ENCODE results near the gene PDZRN4. TPM values are rescaled to one million over a fixed set of nuclear protein-coding genes. Genes with fewer than 3 reads are reported as not detected.

Gene PDZRN4
- total and polyA plus RNA-seq, 2 experiments from 2014 or later: 0.90 TPM; not detected in 1

- no peak for TF ChIP-seq CREB1 (CRISPR knock-in tag; IDR thresholded peaks at IDR 0.05; ENCODE audit: low read depth)
- TF ChIP-seq EZH2 (IDR thresholded peaks at IDR 0.05; ENCODE audit: low read depth, unreplicated experiment): no peak
- no peak for TF ChIP-seq ZNF114 (CRISPR knock-in tag; IDR thresholded peaks at IDR 0.05)
- TF ChIP-seq, protein P1, sequence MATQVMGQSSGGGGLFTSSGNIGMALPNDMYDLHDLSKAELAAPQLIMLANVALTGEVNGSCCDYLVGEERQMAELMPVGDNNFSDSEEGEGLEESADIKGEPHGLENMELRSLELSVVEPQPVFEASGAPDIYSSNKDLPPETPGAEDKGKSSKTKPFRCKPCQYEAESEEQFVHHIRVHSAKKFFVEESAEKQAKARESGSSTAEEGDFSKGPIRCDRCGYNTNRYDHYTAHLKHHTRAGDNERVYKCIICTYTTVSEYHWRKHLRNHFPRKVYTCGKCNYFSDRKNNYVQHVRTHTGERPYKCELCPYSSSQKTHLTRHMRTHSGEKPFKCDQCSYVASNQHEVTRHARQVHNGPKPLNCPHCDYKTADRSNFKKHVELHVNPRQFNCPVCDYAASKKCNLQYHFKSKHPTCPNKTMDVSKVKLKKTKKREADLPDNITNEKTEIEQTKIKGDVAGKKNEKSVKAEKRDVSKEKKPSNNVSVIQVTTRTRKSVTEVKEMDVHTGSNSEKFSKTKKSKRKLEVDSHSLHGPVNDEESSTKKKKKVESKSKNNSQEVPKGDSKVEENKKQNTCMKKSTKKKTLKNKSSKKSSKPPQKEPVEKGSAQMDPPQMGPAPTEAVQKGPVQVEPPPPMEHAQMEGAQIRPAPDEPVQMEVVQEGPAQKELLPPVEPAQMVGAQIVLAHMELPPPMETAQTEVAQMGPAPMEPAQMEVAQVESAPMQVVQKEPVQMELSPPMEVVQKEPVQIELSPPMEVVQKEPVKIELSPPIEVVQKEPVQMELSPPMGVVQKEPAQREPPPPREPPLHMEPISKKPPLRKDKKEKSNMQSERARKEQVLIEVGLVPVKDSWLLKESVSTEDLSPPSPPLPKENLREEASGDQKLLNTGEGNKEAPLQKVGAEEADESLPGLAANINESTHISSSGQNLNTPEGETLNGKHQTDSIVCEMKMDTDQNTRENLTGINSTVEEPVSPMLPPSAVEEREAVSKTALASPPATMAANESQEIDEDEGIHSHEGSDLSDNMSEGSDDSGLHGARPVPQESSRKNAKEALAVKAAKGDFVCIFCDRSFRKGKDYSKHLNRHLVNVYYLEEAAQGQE (IDR thresholded peaks at IDR 0.05; ENCODE audit: unreplicated experiment): no peak
- TF ChIP-seq, protein P2, sequence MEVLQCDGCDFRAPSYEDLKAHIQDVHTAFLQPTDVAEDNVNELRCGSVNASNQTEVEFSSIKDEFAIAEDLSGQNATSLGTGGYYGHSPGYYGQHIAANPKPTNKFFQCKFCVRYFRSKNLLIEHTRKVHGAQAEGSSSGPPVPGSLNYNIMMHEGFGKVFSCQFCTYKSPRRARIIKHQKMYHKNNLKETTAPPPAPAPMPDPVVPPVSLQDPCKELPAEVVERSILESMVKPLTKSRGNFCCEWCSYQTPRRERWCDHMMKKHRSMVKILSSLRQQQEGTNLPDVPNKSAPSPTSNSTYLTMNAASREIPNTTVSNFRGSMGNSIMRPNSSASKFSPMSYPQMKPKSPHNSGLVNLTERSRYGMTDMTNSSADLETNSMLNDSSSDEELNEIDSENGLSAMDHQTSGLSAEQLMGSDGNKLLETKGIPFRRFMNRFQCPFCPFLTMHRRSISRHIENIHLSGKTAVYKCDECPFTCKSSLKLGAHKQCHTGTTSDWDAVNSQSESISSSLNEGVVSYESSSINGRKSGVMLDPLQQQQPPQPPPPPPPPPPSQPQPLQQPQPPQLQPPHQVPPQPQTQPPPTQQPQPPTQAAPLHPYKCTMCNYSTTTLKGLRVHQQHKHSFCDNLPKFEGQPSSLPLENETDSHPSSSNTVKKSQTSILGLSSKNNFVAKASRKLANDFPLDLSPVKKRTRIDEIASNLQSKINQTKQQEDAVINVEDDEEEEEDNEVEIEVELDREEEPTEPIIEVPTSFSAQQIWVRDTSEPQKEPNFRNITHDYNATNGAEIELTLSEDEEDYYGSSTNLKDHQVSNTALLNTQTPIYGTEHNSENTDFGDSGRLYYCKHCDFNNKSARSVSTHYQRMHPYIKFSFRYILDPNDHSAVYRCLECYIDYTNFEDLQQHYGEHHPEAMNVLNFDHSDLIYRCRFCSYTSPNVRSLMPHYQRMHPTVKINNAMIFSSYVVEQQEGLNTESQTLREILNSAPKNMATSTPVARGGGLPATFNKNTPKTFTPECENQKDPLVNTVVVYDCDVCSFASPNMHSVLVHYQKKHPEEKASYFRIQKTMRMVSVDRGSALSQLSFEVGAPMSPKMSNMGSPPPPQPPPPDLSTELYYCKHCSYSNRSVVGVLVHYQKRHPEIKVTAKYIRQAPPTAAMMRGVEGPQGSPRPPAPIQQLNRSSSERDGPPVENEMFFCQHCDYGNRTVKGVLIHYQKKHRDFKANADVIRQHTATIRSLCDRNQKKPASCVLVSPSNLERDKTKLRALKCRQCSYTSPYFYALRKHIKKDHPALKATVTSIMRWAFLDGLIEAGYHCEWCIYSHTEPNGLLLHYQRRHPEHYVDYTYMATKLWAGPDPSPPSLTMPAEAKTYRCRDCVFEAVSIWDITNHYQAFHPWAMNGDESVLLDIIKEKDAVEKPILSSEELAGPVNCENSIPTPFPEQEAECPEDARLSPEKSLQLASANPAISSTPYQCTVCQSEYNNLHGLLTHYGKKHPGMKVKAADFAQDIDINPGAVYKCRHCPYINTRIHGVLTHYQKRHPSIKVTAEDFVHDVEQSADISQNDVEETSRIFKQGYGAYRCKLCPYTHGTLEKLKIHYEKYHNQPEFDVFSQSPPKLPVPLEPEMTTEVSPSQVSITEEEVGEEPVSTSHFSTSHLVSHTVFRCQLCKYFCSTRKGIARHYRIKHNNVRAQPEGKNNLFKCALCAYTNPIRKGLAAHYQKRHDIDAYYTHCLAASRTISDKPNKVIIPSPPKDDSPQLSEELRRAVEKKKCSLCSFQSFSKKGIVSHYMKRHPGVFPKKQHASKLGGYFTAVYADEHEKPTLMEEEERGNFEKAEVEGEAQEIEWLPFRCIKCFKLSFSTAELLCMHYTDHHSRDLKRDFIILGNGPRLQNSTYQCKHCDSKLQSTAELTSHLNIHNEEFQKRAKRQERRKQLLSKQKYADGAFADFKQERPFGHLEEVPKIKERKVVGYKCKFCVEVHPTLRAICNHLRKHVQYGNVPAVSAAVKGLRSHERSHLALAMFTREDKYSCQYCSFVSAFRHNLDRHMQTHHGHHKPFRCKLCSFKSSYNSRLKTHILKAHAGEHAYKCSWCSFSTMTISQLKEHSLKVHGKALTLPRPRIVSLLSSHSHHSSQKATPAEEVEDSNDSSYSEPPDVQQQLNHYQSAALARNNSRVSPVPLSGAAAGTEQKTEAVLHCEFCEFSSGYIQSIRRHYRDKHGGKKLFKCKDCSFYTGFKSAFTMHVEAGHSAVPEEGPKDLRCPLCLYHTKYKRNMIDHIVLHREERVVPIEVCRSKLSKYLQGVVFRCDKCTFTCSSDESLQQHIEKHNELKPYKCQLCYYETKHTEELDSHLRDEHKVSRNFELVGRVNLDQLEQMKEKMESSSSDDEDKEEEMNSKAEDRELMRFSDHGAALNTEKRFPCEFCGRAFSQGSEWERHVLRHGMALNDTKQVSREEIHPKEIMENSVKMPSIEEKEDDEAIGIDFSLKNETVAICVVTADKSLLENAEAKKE (CRISPR knock-in tag; IDR thresholded peaks at IDR 0.05): no peak
- TF ChIP-seq POLR2AphosphoS5 (IDR thresholded peaks at IDR 0.05; ENCODE audit: low read depth): no peak
- no peak for TF ChIP-seq JUNB (IDR thresholded peaks at IDR 0.05; ENCODE audit: unreplicated experiment)
- TF ChIP-seq, protein P3, sequence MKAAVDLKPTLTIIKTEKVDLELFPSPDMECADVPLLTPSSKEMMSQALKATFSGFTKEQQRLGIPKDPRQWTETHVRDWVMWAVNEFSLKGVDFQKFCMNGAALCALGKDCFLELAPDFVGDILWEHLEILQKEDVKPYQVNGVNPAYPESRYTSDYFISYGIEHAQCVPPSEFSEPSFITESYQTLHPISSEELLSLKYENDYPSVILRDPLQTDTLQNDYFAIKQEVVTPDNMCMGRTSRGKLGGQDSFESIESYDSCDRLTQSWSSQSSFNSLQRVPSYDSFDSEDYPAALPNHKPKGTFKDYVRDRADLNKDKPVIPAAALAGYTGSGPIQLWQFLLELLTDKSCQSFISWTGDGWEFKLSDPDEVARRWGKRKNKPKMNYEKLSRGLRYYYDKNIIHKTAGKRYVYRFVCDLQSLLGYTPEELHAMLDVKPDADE (IDR thresholded peaks at IDR 0.05): no peak
- no peak for TF ChIP-seq NANOG (IDR thresholded peaks at IDR 0.05; ENCODE audit: borderline replicate concordance)
- TF ChIP-seq, protein P4, sequence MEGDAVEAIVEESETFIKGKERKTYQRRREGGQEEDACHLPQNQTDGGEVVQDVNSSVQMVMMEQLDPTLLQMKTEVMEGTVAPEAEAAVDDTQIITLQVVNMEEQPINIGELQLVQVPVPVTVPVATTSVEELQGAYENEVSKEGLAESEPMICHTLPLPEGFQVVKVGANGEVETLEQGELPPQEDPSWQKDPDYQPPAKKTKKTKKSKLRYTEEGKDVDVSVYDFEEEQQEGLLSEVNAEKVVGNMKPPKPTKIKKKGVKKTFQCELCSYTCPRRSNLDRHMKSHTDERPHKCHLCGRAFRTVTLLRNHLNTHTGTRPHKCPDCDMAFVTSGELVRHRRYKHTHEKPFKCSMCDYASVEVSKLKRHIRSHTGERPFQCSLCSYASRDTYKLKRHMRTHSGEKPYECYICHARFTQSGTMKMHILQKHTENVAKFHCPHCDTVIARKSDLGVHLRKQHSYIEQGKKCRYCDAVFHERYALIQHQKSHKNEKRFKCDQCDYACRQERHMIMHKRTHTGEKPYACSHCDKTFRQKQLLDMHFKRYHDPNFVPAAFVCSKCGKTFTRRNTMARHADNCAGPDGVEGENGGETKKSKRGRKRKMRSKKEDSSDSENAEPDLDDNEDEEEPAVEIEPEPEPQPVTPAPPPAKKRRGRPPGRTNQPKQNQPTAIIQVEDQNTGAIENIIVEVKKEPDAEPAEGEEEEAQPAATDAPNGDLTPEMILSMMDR (conservative IDR thresholded peaks at IDR 0.05; ENCODE audit: low read depth in 2 of 2): no peak
- TF ChIP-seq ZNF331 (CRISPR knock-in tag; IDR thresholded peaks at IDR 0.05; ENCODE audit: low read depth): no peak
- TF ChIP-seq STAT1 (IDR thresholded peaks at IDR 0.05; ENCODE audit: unreplicated experiment): no peak
- TF ChIP-seq EZH2phosphoT487 (IDR thresholded peaks at IDR 0.05; ENCODE audit: unreplicated experiment): no peak
- H3K36me3 ChIP-seq (ENCODE audit: insufficient read depth): no peaks in the 10 kb centered on the region
Observed at GRCh38 chr12:41220931-41221330, 32.8 kb downstream of the PDZRN4 start.

More at GRCh38 chr12:41220931-41221330, 32.8 kb downstream of the PDZRN4 start:
- H4K20me1 ChIP-seq (replicated peaks; ENCODE audit: insufficient read depth): no peaks in the 10 kb centered on the region
- H3K4me2 ChIP-seq: no peak overlapping the region
- Mint-ChIP-seq H3K27me3 (ENCODE audit: insufficient read depth, low read depth, poor library complexity) (no peaks in the 10 kb centered on the region), H3K4me3 (no peak overlapping the region), H3K27ac (no peak overlapping the region), H3K9me3 (no peaks in the 10 kb centered on the region), H3K4me1 (peaks cover 21% of the 10 kb centered on the region), H3K36me3 (ENCODE audit: low read depth) (no peaks in the 10 kb centered on the region)
- no peak overlapping the region for H3K4me3 ChIP-seq
- H3K4me1 ChIP-seq (ENCODE audit: insufficient read depth): peaks cover 15% of the 10 kb centered on the region
- no peak for DNase-seq (ENCODE audit: low spot score)
- ATAC-seq: no peak
- H3K27ac ChIP-seq (ENCODE audit: low read depth): no peak overlapping the region
- H3K9me2 ChIP-seq (ENCODE audit: insufficient read depth): no peaks in the 10 kb centered on the region
- no peaks in the 10 kb centered on the region for H3F3A ChIP-seq (replicated peaks; ENCODE audit: low read depth)
- H2AFZ ChIP-seq: no peak overlapping the region
- no peaks in the 10 kb centered on the region for H3K79me2 ChIP-seq (replicated peaks; ENCODE audit: insufficient read depth)
- H3K27me3 ChIP-seq (ENCODE audit: insufficient read depth): no peaks in the 10 kb centered on the region
